T1000 (cell line): ENCODE data around the gene AHRR.
"Not testable (repeated sequence)": the region's sequence is repeated elsewhere in the genome, so short reads cannot be mapped to it uniquely, and the experiment has no call there.

Source experiments
- DNase-seq: peaks from one replicate; lab custom pipeline; 2025; ENCODE audit warnings: mixed read lengths; lab: John Stamatoyannopoulos, UW

The AHRR gene

DNA sequence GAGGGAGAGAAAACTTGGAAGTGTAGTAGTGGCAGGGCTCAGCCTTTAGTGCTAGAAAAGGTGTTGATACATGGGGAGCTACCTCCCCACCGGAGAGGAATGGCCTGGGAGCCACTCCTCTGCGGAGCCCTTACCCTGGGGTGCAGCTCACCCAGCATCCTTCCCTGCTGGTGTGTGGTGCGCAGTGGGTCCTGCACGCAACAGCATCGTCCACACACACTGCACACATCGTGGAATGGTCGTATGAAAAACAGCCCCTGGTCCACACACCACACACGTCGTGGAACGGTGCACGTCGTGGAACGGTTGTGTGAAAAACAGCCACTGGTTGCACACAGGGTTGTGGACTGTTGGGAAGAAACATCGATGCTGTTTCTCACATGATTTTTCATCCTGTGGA is 16.1 kb upstream of the AHRR start:
- DNase-seq: no peak

DNA sequence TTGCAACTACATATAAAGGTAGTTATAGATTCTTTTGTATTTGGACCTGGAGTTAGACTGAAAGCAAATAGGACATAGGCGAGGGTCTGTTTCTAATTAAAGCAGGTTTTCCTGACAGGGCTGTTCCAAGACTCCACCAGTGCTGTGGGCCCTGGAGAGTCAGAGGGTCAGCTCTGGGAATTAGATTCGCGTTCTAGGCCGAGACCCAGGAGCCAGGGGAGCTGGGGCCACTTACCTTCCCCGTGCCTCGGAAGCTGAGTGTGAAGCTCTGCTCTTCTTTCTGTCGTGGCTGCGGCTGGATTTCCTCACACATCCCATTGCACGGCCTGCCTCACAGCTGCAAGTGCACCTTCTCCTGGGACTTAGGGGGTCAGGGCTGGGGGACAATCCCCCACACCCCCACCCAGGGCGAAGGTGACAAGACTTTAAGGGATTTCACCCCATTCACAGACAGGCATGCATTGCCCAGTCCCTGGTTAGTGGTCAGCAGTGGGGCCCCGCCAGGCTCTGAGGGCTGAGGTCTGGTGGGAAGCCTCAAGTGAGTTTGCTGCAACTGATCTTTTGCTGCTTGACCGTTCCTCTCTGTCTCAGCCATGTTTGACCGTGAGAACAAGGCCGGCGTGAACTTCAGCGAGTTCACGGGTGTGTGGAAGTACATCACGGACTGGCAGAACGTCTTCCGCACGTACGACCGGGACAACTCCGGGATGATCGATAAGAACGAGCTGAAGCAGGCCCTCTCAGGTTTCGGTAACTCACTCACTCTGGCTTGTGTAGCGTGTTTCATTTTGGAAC is 15.3 kb upstream of the AHRR start:
- DNase-seq: no peak

DNA sequence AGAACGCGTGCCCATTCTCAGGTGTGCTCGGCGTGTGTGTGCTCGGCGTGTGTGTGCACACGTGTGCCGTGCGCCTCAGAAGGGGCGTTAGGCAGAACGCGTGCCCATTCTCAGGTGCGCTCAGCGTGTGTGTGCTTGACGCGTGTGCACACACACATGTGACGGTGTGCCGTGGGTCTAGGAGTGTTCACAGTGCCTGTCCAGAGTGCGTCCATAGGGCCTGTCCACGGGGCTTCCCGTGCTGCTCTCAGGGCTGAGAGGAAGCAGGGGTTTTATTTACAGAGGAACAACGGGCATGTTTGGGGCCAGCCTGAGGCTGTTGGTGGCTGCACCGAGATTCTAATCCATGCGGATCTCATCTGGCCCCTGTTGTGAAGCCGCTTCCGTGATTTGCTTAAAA is 14.2 kb upstream of the AHRR start:
- no peak for DNase-seq

DNA sequence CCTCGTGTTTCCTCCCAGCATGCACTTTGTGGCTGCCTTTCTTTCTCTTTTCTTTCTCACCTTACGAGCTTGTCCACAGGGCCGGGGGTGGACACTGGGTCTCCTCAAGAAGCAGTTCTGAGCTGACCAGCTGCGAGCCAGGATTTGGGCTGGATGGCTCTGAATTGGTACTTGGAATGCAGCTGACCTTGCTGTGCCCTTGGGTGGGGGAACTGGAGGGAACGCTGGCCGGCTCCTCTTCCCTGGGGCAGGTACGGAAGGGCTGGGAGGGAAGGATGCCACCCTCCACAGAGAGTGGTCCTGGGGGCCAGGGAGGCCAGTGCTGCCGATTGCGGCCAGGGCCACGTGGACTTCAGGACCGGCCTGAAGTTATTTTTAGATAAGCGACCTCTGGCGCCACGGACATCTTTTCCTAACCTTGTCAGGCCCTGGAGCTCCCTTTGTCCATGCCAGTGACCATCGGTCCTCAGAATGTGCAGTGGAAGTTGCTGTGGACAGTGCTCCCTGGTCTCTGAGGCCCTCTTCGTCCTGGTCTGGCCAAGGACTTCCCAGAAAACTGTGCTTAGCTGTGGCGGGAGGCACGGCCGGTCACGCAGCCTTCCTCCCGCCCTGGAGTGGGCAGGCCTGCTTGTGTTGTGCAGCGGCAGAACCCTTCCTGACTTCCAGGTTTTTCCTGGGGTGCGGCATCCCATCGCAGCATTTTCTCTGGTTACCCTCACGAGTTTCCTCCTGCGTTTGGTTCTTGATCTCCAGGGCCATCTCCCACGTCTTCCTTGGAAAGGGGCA is 13.5 kb upstream of the AHRR start:
- DNase-seq: no peak

DNA sequence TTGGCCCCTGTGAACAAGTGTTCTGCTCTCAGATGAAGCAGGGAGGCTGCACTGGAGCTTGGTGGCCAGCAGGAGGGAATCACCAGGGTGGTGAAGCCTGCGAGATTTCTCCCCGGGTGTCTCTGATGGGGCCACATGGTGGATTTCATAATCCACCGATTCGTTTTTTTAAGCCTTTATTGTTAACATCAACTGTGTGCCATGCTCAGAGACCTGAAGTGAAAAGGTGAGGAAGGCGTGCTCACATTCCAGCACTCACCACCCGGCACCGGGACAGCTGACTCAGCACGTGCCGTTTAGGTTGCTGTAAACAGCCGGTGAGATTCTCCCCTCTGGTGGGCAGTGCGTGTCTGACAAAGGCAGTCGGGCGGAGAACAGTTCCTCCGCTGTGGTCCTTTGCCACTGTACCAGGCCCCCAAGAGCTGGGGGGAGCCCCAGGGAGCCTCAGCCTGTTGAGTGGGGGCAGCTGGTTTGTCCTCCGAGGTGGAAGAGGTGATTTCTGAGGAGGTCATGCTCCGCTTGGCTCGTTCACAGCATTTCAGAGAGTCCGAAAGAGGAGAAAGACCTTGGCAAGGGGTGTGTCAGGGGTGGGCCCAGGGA is 12.7 kb upstream of the AHRR start:
- DNase-seq: no peak

DNA sequence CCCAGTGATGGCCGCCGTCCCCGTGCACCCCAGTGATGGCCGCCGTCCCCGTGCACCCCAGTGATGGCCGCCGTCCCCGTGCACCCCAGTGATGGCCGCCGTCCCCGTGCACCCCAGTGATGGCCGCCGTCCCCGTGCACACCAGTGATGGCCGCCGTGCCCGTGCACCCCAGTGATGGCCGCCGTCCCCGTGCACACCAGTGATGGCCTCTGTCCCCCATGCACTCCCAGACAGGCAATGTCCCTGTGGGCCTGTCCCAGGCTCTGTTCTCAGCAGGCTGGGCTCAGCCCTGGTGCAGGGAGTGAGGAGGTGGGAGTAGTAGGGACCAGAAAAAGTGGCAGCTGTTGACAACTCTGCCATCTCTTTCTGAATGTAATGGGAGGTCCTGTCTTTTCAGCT is 11.7 kb upstream of the AHRR start:
- not testable (repeated sequence) for DNase-seq

DNA sequence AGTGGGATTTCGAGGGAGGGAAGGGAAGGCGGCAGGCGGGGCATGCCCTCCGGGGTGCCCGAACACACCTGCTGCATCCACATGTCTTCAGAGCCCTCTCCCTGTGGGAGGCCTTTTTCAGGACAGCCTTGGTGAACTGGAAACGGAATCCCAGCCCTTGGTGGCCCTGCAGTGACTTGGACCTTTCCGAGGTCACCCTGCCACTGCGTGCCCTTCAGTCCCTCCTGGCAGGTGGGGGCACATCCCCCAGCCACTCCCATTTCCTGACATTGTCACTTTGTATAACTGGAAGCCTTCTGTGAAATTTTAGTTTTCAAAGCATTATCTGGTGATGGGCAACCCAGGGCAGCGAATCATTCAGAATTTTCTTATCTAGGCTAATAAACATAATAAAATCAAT is 11.0 kb upstream of the AHRR start:
- DNase-seq: no peak

DNA sequence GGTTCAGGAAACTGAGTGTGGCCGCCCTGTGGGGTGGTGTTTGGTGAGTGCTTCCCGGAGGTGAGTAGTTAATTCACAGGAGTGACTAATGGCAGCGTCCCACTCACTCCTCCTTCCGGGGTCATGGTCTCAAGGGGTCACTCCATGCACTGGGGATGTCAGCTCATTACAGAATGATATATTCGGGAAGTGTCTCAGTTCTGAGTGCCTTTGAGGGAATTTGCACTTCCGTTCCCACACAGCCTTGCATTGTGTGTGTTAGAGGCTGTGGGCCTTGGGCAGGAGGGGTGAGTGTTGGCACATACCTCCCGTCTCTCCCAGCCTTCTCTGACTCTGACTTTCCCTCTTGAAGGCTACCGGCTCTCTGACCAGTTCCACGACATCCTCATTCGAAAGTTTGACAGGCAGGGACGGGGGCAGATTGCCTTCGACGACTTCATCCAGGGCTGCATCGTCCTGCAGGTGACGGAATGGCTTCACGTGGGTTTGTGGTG is 10.5 kb upstream of the AHRR start:
- no peak for DNase-seq

DNA sequence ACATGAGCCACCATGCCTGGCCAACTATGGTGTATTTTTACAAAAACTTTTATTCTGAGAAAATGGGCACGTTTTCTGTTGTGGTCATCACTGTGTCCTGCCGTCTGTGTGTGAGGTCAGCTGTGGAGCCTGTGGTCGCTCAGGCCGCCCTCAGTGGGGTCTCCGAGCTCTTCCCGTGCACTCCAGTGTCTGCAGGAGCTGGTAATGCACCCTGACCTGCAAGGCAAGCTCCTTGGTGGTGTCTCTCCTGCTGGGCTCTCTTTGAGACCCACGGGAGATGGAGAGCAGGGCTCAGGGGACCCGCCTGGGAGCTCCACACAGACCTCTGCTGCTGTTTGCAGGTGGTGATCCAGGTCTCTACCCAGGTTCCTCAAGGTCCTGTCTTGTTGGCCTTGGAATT is 9.6 kb upstream of the AHRR start:
- no peak for DNase-seq

DNA sequence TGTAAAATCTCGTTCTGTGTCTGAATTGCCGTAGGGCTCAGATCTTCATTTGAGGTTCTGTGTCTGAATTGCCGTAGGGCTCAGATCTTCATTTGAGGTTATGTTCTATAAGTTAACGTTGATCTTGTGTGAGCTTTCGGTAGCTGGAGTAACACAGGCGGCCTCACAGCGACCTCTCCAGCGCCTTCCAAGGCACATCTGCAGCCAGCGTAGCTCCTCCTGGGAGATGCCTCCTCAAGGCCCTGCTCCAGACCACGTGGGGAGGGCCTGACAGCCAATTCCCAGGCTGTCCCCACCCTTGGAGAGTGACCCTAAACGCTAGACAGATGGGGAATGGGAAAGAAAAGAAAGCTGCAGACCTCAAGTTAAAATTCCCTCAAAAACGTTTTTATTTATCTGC is 8.7 kb upstream of the AHRR start:
- no peak for DNase-seq

DNA sequence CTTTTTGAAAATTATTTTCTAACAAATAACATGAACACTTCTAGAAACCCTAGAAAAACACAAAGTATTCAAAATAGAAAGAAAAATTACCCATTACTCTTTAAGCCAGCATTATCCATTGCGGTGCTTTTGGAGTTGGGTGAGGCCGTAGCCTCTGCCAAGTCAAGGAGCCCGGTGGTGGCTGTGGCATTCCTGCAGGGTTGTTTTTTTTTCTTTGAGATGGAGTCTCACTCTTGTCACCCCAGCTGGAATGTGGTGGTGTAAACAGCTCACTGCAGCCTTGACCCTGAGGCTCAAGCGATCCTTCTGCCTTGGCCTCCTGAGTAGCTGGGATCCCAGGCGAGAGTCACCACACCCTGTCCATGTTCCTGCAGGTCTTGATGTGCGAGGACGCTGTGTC is 8.2 kb upstream of the AHRR start:
- no peak for DNase-seq

DNA sequence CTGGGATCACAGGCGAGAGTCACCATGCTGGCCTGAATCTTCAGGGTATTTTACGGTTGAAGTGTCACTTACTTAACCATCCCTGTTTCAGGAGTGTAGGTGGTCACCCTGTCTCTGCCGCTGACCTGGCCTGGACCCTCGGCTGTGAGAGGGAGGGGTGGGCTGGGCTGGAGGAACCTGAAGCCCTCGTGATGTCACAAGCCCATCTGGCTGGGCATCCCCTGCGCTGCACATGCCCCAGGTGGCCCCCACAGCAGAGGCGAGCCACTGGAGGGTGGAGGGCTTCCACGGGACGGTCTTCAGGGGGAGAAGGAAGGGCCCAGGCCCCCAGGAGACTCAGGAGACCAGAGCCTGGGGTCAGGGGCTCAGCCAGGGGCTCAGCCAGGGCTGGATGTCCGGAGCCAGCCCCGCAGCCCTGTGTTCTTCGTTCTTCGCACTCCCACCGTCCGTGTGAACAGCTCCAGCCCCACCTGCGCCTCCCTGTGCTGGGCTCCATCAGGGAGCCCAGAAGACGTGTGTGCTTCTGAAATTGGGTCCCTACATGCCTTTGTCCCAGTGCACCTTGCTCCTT is 7.6 kb upstream of the AHRR start:
- DNase-seq: no peak

DNA sequence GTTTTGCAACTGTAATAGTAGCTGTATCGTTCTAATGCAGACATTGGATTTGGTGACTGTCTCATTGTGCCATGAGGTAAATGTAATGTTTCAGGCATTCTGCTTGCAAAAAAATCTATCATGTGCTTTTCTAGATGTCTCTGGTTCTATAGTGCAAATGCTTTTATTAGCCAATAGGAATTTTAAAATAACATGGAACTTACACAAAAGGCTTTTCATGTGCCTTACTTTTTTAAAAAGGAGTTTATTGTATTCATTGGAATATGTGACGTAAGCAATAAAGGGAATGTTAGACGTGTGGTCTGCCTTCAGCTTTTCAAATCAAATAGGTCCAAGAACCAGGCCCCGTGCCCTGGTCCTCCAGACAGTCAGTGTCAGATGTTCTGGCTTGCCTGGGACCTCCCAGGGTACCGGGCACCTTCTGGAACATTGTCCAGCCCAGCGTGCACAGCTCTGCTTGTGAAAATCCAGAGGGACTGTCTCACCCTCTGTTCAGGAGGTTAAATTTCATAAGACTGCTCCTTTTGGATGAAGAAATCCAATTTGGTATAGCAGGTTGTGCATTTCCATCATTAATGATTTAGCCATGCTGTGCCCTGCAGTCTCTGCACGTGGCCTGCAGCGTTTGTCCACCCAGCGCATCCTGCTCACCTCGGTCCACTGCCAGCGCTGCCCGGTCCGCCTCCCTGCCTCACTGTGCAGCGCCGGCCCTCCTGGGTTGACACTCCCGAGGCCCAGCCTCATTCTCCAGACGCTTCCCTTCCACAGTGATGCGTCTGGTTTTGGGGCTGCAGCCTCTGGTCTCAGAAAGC is 6.6 kb upstream of the AHRR start:
- no peak for DNase-seq

DNA sequence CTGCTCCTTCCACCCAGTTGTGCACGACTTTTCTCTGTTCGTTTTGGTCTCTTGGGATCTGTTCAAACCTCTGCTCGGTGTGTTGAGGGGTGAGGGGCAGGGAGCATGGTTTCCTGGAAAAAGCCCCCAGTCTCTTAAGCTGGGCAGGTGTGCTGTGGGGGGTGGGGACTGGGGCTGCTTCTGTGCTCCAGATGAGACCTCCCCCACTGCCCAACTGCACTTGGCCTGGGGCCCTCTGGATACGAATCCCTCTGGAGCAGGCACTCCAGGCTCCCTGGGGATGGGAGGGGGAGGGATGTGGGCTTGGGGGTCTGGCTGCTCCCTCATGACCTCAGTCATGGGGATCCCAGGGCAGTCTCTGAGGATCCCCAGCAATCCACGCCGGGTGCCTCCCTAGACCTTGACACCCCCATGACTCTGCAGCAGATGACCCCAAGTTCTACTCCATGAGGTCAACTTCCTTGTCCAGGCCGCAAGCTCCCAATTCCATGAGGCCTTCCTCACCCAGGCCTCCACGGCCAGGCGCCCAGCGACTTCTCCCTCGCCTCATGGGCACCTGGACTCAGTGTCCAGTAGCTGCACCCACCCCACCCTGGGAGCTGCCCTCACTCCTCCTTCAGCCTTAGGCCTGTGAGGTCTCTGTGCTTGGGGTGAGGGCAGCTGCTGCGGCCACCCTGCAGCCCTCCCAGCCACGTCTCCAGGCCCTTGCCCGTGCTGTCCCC is 5.9 kb upstream of the AHRR start:
- DNase-seq: no peak

DNA sequence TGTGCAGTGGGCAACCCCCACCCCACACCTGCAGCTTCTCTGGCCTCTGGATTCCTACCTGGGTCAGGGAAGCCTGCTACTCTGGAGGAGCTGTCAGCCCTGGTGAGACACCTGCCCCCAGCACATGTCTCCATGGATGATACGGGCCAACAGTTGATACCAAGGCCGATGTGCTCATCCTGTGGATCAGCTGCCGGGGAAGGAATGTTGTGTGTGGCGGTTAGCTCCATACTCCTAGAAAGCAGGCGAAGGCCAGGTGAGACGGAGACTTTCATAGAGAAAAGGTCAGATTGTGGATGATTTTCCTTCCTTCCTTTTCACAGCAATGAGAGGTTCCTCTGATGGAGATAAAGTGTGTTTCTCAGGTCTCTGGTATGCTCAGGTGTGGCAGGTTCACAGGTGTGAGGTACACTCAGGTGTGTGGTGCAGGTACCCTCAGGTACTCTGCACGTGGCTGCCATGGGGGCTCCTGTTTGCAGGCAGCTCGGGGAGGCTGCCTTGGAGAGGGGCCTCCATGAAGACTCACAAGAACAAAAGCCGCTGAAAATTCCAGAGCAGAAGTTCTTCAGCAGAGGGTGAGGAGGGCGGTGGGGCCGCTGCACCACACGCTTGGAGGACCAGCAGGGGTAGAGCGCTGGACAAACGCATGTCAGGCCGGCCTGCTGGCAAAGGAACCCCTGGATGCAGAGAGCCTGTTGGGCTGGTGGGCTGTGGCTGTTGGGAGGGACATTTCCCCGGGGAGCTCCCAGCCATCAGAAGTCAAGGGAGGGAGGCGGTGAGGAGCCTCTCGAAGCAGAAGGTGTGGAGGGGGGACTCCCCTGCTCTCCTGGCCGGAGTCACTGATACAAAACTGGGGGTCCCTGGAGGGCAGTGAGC is 5.1 kb upstream of the AHRR start:
- DNase-seq: no peak

DNA sequence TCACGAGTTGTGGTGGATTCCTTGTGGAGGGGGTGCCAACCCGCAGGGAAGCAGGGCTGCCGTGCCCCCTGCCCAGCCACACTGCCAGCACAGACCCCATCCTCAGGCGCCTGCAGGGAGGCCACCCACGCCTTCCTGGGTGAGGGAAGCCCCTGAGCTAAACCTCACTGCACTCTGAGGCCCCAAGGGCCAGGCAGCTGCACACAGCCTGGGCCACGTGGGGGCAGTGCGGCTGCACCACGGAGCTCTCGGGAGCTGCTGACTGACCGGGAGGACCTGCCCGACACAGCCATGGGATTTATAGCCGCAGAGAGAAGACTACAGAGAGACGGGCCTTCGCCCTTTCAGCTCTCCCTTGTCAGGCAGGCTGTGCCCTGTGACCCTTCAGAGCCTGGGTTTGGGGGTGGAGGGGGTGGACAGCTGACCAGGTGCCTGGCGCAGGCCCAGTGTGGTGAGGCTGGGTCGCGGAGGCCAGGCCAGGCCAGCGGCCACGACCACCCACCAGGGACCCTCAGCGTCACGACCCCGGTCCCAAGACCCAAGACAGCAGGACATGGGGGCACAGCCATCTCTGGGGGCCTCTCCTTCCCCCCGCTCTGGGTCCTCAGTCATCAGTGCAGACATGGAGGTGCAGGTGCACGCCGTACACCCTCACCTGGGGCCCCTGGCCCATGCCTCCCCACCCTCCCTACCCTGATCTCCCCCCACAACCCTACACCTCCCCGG is 4.3 kb upstream of the AHRR start:
- peak; percentile 31 for DNase-seq

DNA sequence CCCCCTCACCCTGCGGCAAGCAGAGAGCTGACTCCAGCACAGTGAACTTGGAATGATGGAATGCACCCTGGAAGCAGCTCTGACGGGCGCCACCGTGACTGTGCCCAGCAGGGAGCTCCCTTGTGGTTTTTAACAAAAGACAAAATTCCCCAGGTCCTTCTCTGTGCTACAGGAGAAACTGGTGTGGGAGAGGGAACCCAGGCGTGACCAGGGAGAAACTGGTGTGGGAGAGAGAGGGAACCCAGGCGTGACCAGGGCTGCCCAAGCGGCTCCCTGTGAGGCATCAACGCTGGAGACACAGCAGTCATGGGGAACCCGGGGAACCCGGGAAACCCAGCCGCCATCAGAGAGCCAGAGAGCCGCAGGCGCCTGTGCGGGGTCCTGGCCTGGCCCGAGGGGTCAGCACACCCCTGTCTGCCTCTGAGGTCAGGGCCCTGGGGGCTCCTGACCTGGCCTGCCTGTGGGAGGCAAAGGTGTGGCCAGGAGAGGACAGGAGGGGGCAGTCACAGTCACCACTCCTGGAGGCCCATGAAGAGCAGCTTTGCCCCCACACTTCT is 3.1 kb upstream of the AHRR start:
- peak; percentile 36 for DNase-seq

DNA sequence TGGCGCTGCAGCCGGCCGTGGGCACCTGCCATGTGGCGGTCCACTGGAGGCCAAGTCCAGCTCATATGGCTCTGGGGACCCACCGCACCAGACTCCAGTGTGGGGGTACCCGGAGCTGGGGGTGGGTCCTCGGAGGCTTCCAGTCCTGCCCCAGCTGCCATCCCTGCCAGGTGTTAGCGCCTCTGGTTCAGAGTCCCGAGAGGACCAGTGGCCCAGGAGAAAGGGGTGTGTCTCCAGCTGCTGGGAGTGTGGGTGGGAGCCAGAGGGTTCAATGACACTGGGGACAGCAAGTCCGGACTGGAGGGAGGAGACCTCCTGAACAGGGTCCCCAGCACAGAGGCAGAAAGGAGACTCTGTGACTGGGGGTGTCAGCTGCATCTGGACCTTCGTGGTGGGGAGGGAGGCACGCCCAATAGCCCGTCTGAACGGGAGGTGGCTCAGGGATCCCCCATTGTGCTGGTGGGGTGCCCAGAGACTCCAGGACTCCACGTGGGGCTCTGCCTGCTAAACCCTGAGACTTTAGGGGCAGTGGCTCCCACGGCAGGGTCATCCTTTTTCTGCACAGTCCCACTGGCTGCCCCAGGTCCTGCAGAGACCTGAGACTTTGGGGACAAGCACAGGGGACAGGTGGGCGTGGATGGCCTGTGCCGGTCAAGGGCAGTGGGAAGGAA is 2.4 kb upstream of the AHRR start:
- no peak for DNase-seq
